Stimulated activated CD4-positive, alpha-beta T cell treated with anti-CD3 and anti-CD28 coated beads, Interleukin-12 subunit alpha, Interleukin-12 subunit beta, amount 100 ng/mL, for 4 hours (primary cell): ENCODE data around the gene SH3BGR.
"Not testable (repeated sequence)": the region's sequence is repeated elsewhere in the genome, so short reads cannot be mapped to it uniquely, and the experiment has no call there.

Source experiments
- DNase-seq: peaks from one replicate; pipeline ENCODE4 v3.0.0-alpha.2; 2020

Gene SH3BGR

GRCh38 chr21:39518055-39518846 lies 66.5 kb downstream of the SH3BGR start:
- peak; percentile 27 for DNase-seq

GRCh38 chr21:39518847-39519210 lies 67.1 kb downstream of the SH3BGR start:
- no peak for DNase-seq

DNA sequence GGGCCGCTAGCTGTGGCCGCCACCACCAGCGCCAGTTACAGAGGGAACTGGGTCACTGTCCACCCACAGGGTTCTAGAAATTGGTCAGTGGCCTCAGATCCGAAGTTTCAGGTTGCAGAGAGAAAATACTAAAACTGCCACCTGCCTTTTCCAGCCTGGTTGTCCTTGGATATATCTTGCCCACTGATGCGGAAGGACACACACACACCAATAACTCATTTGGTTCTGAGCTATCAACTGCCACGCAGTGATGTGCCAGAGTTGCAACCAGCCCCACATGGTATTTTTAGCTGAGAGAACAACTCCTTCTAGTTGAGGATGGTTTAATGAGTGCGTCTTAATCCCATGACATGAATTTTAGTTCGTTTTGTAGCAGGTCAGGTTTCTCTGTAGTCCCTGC lies 68.1 kb downstream of the SH3BGR start:
- DNase-seq: no peak

DNA sequence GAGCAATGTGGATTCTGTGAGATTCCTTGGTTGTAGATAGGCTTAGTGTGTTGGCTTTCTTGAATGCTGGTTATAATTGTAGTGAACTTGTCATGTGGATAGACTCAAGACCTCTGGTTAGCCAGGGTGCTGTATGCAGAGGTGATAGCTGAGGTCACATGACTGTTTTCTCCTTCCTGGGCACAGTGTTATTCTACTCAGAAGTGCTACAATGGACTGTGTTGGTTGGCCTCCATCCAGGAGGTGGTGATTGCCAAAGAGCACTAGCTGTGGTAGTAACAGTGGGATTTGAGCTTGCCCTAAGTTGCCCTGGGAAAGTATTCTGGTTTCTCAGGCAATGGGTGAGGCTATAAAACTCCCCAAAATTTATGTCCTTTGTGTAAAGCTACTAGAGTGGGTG lies 71.6 kb downstream of the SH3BGR start:
- DNase-seq: no peak

DNA sequence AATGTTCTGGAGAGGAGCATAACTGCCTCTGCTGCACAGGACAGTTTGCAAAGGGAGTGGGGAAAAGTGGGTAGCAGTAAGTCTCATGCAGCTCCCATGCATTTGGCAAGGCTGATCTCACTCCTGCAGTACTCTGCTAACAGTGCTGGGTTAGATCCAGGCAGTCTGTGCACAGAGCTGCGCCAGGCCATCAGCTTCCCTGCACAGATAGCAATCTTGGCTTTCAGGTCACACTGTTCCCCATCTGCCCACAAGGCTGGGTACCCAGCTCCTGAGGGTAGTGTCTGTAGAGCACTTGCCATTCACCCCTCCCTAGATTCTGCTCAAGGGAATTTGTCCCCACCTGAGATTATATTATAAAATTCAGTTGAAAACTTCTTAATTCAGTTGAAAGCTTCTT lies 72.1 kb downstream of the SH3BGR start:
- DNase-seq: no peak

GRCh38 chr21:39525129-39525528 lies 73.4 kb downstream of the SH3BGR start:
- DNase-seq: no peak

- DNase-seq: no peak
These were observed 73.8 kb downstream of the SH3BGR start for GRCh38 chr21:39525601-39526000.

- DNase-seq: no peak
These were observed 75.4 kb downstream of the SH3BGR start for GRCh38 chr21:39527067-39527595.

GRCh38 chr21:39527664-39528381 lies 76.1 kb downstream of the SH3BGR start:
- no peak for DNase-seq

DNA sequence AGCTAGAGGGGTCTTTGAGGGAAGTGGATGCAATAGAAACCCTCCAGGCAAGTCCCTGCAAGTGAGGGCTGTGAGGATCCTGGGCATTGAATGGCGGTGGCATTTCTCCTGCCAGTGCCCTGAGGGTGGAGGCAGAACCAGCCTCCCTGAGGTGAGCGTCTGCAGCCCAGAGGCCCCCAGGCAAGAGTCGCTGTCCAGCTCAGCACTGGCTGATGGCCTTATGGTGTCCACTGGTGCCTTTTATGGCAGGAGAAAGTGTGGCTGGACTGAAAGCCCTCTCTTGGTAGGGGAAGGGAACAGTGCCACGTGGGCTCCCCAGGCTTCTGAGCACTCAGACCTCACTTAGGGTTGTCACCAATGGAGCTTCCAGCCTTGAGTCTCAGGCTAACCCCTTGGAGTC lies 77.3 kb downstream of the SH3BGR start:
- no peak for DNase-seq

DNA sequence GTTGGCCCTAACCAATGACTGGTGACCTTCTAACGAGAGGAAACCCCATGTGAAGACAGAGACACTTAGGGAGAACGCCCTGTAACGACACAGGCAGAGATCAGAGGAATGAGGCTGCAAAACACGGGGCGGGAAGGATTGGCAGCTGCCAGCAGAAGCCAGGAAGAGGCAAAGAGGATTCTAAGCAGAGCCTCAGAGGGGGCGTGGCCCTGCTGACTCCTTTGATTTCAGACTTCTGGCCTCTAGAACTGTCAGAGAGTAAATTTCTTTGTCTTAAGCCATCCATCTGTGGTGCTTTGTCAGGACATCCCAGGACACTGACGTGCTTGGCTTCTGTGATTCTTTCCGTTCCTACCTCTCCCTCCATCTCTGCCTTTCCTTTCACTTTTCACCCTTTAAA lies 79.3 kb downstream of the SH3BGR start:
- no peak for DNase-seq

- DNase-seq: no peak
These were observed 80.1 kb downstream of the SH3BGR start for GRCh38 chr21:39531840-39532239.

DNA sequence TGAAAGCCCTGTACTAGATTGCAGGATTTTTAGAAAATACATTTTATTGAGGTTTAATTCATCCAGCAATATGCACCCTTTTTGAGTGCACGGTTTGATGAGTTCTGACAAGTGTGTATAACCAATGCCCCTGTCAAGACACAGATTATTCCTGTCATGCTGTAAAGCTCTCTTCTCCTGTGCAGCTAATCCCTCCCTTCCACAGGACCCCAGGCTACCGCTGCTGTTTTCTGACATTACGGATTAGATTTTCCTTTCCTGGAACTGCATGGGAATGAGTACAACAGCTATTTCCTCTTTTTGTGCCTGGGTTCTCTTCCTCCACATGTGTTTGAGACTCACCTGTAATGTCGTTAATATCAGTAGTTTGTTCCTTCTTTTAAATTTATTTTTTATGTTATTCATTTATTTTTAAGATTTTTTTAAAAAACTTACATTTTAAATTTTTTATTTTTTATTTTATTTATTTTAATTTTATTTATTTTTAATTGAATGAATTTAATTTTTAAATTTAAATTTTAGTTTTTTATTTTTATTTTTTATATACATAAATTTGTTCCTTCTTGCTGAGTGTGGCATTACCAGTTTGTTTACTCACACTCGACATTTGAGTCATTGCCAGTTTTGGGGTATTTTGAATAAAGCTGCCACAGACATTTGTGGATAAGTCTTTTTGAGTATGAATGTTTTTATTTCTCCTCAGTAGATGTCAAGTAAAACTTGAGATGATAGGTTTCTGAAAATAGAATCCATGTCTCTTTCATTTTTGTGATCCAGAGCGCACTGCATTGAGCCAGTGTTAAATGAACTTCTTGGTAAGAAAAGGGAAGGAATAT lies 82.0 kb downstream of the SH3BGR start:
- no peak for DNase-seq

- no peak for DNase-seq
These were observed 84.1 kb downstream of the SH3BGR start for GRCh38 chr21:39535646-39536437.

GRCh38 chr21:39536835-39537234 lies 85.1 kb downstream of the SH3BGR start:
- DNase-seq: no peak

DNA sequence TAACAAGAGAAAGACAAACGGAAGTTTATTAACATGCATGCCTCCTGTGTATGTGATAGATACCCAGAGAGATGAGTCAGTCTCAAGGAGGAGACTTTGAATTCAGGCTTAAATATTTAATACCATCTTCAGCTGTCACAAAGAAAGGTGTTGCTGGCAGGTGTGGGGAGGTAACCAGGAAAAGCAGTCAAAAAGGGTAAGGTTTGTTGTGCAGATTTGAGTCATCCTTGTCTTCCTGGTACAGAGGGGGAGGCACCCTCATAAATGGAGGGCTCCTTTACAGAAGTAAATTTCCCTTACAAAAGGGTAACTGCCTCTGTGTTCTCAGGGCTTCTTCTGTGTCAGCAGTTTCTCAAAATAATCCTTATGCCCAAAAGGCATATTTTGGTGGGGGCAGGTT lies 85.8 kb downstream of the SH3BGR start:
- no peak for DNase-seq

DNA sequence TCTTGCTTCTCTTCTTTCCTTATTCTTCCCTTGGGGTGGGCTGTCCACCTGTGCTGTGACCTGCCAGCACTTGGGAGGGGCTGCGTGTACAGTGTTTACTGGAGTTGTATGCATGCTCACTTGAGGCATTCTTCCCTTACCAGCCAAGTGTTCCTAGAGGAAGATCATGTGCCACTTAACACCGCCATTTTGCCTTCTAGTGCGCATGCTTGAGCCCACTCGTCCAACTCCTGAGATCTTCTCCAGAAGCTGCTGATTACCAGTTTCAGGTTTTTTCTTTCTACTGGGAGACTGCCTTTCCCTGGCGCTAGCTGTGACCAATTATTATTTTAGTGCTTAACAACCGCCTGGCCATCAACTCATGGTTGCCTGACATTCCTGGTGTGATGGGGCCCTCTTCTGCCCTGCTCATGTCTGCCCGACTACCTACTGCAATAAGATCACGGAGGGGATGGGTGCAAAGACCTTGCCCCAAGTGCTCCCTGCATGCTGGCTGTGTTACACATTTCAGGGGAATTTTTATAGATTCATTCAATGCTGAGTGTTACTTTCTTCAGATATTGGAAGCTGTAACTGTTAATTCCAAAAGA lies 86.8 kb downstream of the SH3BGR start:
- no peak for DNase-seq

- not testable (repeated sequence) for DNase-seq
These were observed 88.6 kb downstream of the SH3BGR start for GRCh38 chr21:39540367-39540766.

DNA sequence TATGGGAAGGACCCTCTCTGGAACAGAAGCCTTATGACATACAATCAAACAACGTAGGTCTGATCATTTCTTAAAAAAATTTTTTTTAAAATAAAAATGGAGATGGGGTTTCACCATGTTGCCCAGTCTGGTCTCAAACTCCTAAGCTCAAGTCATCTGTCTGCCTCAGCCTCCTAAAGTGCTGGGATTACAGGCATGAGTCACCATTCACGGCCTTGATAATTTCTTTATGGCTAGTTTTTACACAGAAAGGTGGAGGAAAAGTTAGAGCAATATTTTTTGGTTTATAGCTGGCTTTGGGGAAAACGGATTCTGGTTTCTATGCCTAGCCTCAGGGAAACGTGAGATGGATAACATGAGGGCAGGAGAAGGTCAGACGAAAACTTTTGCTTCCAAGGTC lies 91.0 kb downstream of the SH3BGR start:
- no peak for DNase-seq

GRCh38 chr21:39546522-39546921 lies 94.8 kb downstream of the SH3BGR start:
- DNase-seq: no peak

DNA sequence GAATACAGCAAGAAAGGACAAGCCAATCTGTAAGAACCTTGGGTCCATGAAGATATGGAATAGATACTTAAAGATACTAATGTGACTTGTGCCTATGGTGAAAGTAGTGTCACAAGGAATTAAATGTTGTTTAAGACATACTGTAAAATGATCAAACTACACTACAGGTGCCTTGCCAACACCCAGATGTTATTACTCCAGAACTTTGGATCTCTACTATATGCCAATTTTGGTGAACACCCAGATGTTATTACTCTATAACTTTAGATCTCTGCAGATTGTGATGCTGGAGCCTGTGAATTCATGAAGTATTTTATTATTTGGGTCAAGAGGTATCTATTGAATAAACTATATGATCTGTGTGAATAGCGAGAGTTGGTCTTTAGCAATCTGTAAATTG lies 101.1 kb downstream of the SH3BGR start:
- no peak for DNase-seq

GRCh38 chr21:39553331-39553730 lies 101.6 kb downstream of the SH3BGR start:
- no peak for DNase-seq
